H9 (cell line): ENCODE results near the gene TEKT5. TPM values are rescaled to one million over a fixed set of nuclear protein-coding genes. Genes with fewer than 3 reads are reported as not detected.

Experiments
- DNase-seq: peaks from one replicate; pipeline ENCODE4 v3.0.0-alpha.2; 2017
- H2AFZ ChIP-seq: one replicate; pipeline ENCODE4 v1.6.1; 2013; ENCODE audit warnings: mild to moderate bottlenecking, low read length, control low read depth, moderate library complexity
- H2AK5ac ChIP-seq: 2 replicates; pipeline ENCODE4 v1.6.1; 2013; ENCODE audit warnings: low read length, control low read depth, mixed read lengths; ENCODE audit not compliant: insufficient read length
- H2BK120ac ChIP-seq: one replicate; pipeline ENCODE4 v1.6.1; 2013; ENCODE audit warnings: low read depth, mild to moderate bottlenecking, low read length, control low read depth, inconsistent platforms; ENCODE audit not compliant: poor library complexity, severe bottlenecking
- H2BK12ac ChIP-seq: 2 replicates; pipeline ENCODE4 v1.6.1; 2013; ENCODE audit warnings: low read length, control low read depth, mixed read lengths, low read depth; ENCODE audit not compliant: insufficient read length
- H2BK15ac ChIP-seq: 2 replicates; pipeline ENCODE4 v1.6.1; 2013; ENCODE audit warnings: low read depth, low read length, control low read depth
- H2BK20ac ChIP-seq: one replicate; pipeline ENCODE4 v1.6.1; 2013; ENCODE audit warnings: low read depth, mild to moderate bottlenecking, low read length, control low read depth, inconsistent platforms; ENCODE audit not compliant: poor library complexity, severe bottlenecking
- H2BK5ac ChIP-seq: 2 replicates; pipeline ENCODE4 v1.6.1; 2013; ENCODE audit warnings: low read length, control low read depth, mixed read lengths; ENCODE audit not compliant: insufficient read length
- H3K14ac ChIP-seq: 2 replicates; pipeline ENCODE4 v1.6.1; 2013; ENCODE audit warnings: low read length, control low read depth; ENCODE audit not compliant: insufficient read depth
- H3K18ac ChIP-seq: 2 replicates; pipeline ENCODE4 v1.6.1; 2013; ENCODE audit warnings: low read depth, mild to moderate bottlenecking, mixed read lengths, low read length, control low read depth; ENCODE audit not compliant: insufficient read length
- H3K23ac ChIP-seq: 2 replicates; pipeline ENCODE4 v1.6.1; 2013; ENCODE audit warnings: low read length, control low read depth, mixed read lengths, low read depth; ENCODE audit not compliant: insufficient read length
- H3K23me2 ChIP-seq: 2 replicates; pipeline ENCODE4 v1.6.1; 2013; ENCODE audit warnings: low read depth, mild to moderate bottlenecking, mixed read lengths, low read length, control low read depth; ENCODE audit not compliant: insufficient read length, poor library complexity, severe bottlenecking
- H3K27ac ChIP-seq: 2 replicates; pipeline ENCODE4 v1.5.1; 2013; ENCODE audit warnings: low read length, control low read depth, mixed read lengths, low read depth; ENCODE audit not compliant: insufficient read length
- H3K27me3 ChIP-seq: 2 replicates; pipeline ENCODE4 v1.6.1; 2013; ENCODE audit warnings: low read length, control low read depth, inconsistent platforms; ENCODE audit not compliant: insufficient read depth
- H3K4ac ChIP-seq: 2 replicates; pipeline ENCODE4 v1.6.1; 2013; ENCODE audit warnings: low read depth, mild to moderate bottlenecking, control low read depth, inconsistent platforms, low read length, moderate library complexity
- H3K4me1 ChIP-seq: 2 replicates; pipeline ENCODE4 v1.6.1; 2013; ENCODE audit warnings: low read length, control low read depth, inconsistent platforms; ENCODE audit not compliant: insufficient read depth
- H3K4me2 ChIP-seq: 2 replicates; pipeline ENCODE4 v1.6.1; 2013; ENCODE audit warnings: low read length, control low read depth, mixed read lengths; ENCODE audit not compliant: insufficient read length, insufficient read depth
- H3K56ac ChIP-seq: 2 replicates; pipeline ENCODE4 v1.6.1; 2013; ENCODE audit warnings: low read depth, mild to moderate bottlenecking, mixed read lengths, low read length, control low read depth; ENCODE audit not compliant: insufficient read length
- H3K79me1 ChIP-seq: 2 replicates; pipeline ENCODE4 v1.6.1; 2013; ENCODE audit warnings: low read depth, mild to moderate bottlenecking, moderate library complexity, low read length, control low read depth, inconsistent platforms; ENCODE audit not compliant: insufficient read depth, poor library complexity, severe bottlenecking
- H3K79me2 ChIP-seq: 2 replicates; pipeline ENCODE4 v1.6.1; 2013; ENCODE audit warnings: low read length, control low read depth, inconsistent platforms; ENCODE audit not compliant: insufficient read depth
- H3K9ac ChIP-seq: 2 replicates; pipeline ENCODE4 v1.6.1; 2013; ENCODE audit warnings: low read length, control low read depth, mixed read lengths; ENCODE audit not compliant: insufficient read length; ENCODE audit errors: extremely low read depth
- H3K9me3 ChIP-seq: one replicate; pipeline ENCODE4 v1.6.1; 2013; ENCODE audit warnings: low read depth, low read length, inconsistent platforms; ENCODE audit not compliant: control insufficient read depth
- H3T11ph ChIP-seq: one replicate; pipeline ENCODE4 v1.6.1; 2013; ENCODE audit warnings: mild to moderate bottlenecking, low read length, control low read depth, inconsistent platforms
- H4K20me1 ChIP-seq: one replicate; pipeline ENCODE4 v1.6.1; 2013; ENCODE audit not compliant: control insufficient read depth, insufficient read length, insufficient read depth
- H4K5ac ChIP-seq: 2 replicates; pipeline ENCODE4 v1.6.1; 2013; ENCODE audit warnings: low read depth, mild to moderate bottlenecking, mixed read lengths, low read length, control low read depth; ENCODE audit not compliant: insufficient read length
- H4K8ac ChIP-seq: replicated peaks from 2 replicates; pipeline ENCODE4 v1.6.1; 2013; ENCODE audit warnings: low read length, control low read depth, mixed read lengths, low read depth; ENCODE audit not compliant: insufficient read length
- H4K91ac ChIP-seq: 2 replicates; pipeline ENCODE4 v1.6.1; 2013; ENCODE audit warnings: low read depth, mild to moderate bottlenecking, moderate library complexity, mixed read lengths, low read length, control low read depth; ENCODE audit not compliant: insufficient read length
- H3K27ac Mint-ChIP-seq, 3 experiments: 2 replicates in 2 of 3; 3 replicates in 1 of 3; pipeline ENCODE4 v1.8.0; 2020 to 2021; ENCODE audit warnings: mixed read lengths in 3 of 3, mild to moderate bottlenecking in 1 of 3, moderate library complexity in 1 of 3
- H3K27me3 Mint-ChIP-seq: 2 replicates; pipeline ENCODE4 v1.8.0; 2021; ENCODE audit warnings: low read depth, mild to moderate bottlenecking, moderate library complexity, mixed read lengths
- H3K36me3 Mint-ChIP-seq, 3 experiments: 2 replicates in 2 of 3; 3 replicates in 1 of 3; pipeline ENCODE4 v1.8.0; 2020 to 2021; ENCODE audit warnings: low read depth in 3 of 3, mixed read lengths in 3 of 3; ENCODE audit not compliant: insufficient read depth in 1 of 3
- H3K4me1 Mint-ChIP-seq, 2 experiments: 2 replicates each; pipeline ENCODE4 v1.8.0; 2020; ENCODE audit warnings: mixed read lengths in 2 of 2
- H3K4me3 Mint-ChIP-seq, 2 experiments: 2 replicates in 1 of 2; 3 replicates in 1 of 2; pipeline ENCODE4 v1.8.0; 2020 to 2021; ENCODE audit warnings: mild to moderate bottlenecking in 2 of 2, mixed read lengths in 2 of 2, moderate library complexity in 1 of 2
- H3K9me3 Mint-ChIP-seq, 2 experiments: 2 replicates in 1 of 2; 3 replicates in 1 of 2; pipeline ENCODE4 v1.8.0; 2020; ENCODE audit warnings: mild to moderate bottlenecking in 2 of 2, mixed read lengths in 2 of 2, moderate library complexity in 1 of 2
- WGBS: extraction: QIAGEN DNeasy Blood & Tissue Kit; methylation state at CpG from one replicate; pipeline ENCODE4 v1.1.7; 2013; ENCODE audit warnings: missing lambda C conversion rate, low lambda C conversion rate, mixed read lengths; ENCODE audit not compliant: insufficient read length; ENCODE audit errors: extremely low coverage; 5-methylcytosine and 5-hydroxymethylcytosine counted together
- total RNA-seq: library from RNA; stranded (reverse); gene quantifications from 2 replicates; pipeline ENCODE4 v1.2.1, GENCODE V29; 2021
- TF ChIP-seq, protein P1 (sequence below): fragments of 200-600 bp; sonication (generic); conservative IDR thresholded peaks from 3 replicates; pipeline ENCODE4 v1.8.0; 2021; ENCODE audit warnings: antibody characterized with exemption, mild to moderate bottlenecking

The TEKT5 gene
- total RNA-seq, 1 experiment from 2014 or later: 0.31 TPM

DNA sequence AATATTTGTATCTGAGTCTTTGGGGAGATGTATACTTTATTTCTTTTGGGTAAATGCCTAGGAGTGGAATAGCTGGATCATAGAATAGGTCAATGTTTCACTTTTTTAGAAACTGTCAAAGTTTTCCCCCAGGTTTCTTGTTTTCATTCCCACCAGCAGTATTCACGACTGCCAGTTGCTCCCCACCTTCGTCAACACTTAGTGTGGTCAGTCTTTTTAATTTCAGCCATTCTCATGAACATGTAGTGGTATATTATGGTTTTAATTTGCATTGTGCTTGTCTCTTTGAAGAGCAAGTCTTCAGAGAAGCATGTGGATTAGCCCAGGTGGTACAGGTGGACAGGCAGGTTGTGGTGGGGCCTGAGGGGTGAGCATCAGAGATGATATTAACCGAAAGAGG lies 53.8 kb downstream of the TEKT5 start:
- Histone ChIP-seq H2BK15ac (no peak overlapping the region), H3K9me3 (no peaks in the 10 kb centered on the region), H4K8ac (no peak overlapping the region), H2BK120ac (no peak overlapping the region), H2BK12ac (no peak overlapping the region), H4K5ac (no peak overlapping the region), H4K91ac (no peak overlapping the region), H3K4ac (no peak overlapping the region), H3K27ac (no peak overlapping the region), H4K20me1 (no peaks in the 10 kb centered on the region), H3K4me2 (no peak overlapping the region), H2BK5ac (no peak overlapping the region), H2AK5ac (no peak overlapping the region), H2AFZ (no peak overlapping the region), H3T11ph (no peak overlapping the region), H2BK20ac (no peak overlapping the region), H3K4me1 (0 out of 2 replicates have a peak, but pooled peaks cover 2% of the 10 kb centered on the region), H3K9ac (no peak overlapping the region), H3K23ac (no peak overlapping the region), H3K23me2 (no peaks in the 10 kb centered on the region), H3K79me1 (no peaks in the 10 kb centered on the region), H3K27me3 (no peaks in the 10 kb centered on the region), H3K14ac (no peak overlapping the region), H3K18ac (no peak overlapping the region), H3K56ac (no peak overlapping the region), H3K79me2 (no peaks in the 10 kb centered on the region)
- Mint-ChIP-seq H3K27me3 (peaks cover 37% of the 10 kb centered on the region), H3K9me3 (peaks cover 0 to 12% of the 10 kb centered on the region in 2 experiments; a peak in 2 of 5 replicates), H3K4me3 (no peak overlapping the region), H3K27ac (no peak overlapping the region), H3K36me3 (peaks cover 0 to 7% (median 0%) of the 10 kb centered on the region in 3 experiments; a peak in 1 of 7 replicates), H3K4me1 (peaks cover 28 to 43% of the 10 kb centered on the region in 2 experiments)
- WGBS: no CpG with 5 or more reads among the region's 3 CpGs
- no peak for DNase-seq
- TF ChIP-seq, protein P1, sequence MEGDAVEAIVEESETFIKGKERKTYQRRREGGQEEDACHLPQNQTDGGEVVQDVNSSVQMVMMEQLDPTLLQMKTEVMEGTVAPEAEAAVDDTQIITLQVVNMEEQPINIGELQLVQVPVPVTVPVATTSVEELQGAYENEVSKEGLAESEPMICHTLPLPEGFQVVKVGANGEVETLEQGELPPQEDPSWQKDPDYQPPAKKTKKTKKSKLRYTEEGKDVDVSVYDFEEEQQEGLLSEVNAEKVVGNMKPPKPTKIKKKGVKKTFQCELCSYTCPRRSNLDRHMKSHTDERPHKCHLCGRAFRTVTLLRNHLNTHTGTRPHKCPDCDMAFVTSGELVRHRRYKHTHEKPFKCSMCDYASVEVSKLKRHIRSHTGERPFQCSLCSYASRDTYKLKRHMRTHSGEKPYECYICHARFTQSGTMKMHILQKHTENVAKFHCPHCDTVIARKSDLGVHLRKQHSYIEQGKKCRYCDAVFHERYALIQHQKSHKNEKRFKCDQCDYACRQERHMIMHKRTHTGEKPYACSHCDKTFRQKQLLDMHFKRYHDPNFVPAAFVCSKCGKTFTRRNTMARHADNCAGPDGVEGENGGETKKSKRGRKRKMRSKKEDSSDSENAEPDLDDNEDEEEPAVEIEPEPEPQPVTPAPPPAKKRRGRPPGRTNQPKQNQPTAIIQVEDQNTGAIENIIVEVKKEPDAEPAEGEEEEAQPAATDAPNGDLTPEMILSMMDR: no peak
